HepG2 (cell line): ENCODE results near the gene HES7. TPM values are rescaled to one million over a fixed set of nuclear protein-coding genes. Genes with fewer than 3 reads are reported as not detected.

ENCODE experiments used
- CCDC6 ChIP-seq: sonication (generic); formaldehyde crosslinking; IDR thresholded peaks from 2 replicates; pipeline ENCODE4 v1.8.1; 2022; ENCODE audit warnings: mild to moderate bottlenecking, missing genetic modification reagents, moderate library complexity
- DNMT1 ChIP-seq: sonication (generic); formaldehyde crosslinking; IDR thresholded peaks from 2 replicates; pipeline ENCODE4 v1.5.1; 2020; ENCODE audit warnings: mild to moderate bottlenecking, missing genetic modification reagents
- KAT8 ChIP-seq: IDR thresholded peaks from 2 replicates; pipeline ENCODE4 v1.6.1; 2016; ENCODE audit warnings: missing genetic modification reagents, missing compliant biosample characterization
- MLLT10 ChIP-seq: sonication (generic); formaldehyde crosslinking; IDR thresholded peaks from 2 replicates; pipeline ENCODE4 v1.4.0; 2020; ENCODE audit warnings: missing genetic modification reagents
- NAIF1 ChIP-seq: sonication (generic); formaldehyde crosslinking; IDR thresholded peaks from 2 replicates; pipeline ENCODE4 v1.5.0; 2020; ENCODE audit warnings: mild to moderate bottlenecking, missing genetic modification reagents, borderline replicate concordance
- NFE2 ChIP-seq: sonication (generic); formaldehyde crosslinking; IDR thresholded peaks from 2 replicates; pipeline ENCODE4 v1.4.0; 2020; ENCODE audit warnings: missing genetic modification reagents
- NFE2L2 ChIP-seq: fragments of 150-350 bp; IDR thresholded peaks from 2 replicates; pipeline ENCODE4 v1.6.1; 2014; ENCODE audit warnings: low read length
- NFYB ChIP-seq: sonication (generic); formaldehyde crosslinking; IDR thresholded peaks from 2 replicates; pipeline ENCODE4 v1.4.0; 2020; ENCODE audit warnings: missing genetic modification reagents
- PHF8 ChIP-seq: sonication (generic); formaldehyde crosslinking; IDR thresholded peaks from 2 replicates; pipeline ENCODE4 v1.5.0; 2020; ENCODE audit warnings: missing genetic modification reagents
- POLR2G ChIP-seq: fragments of 200-400 bp; formaldehyde crosslinking; IDR thresholded peaks from 2 replicates; pipeline ENCODE4 v1.6.1; 2018; ENCODE audit warnings: mild to moderate bottlenecking, low read depth, low read length, moderate library complexity
- REPIN1 ChIP-seq: sonication (generic); formaldehyde crosslinking; IDR thresholded peaks from 2 replicates; pipeline ENCODE4 v1.8.0; 2022; ENCODE audit warnings: missing genetic modification reagents, low read depth, mild to moderate bottlenecking, borderline replicate concordance
- SMC3 ChIP-seq: IDR thresholded peaks from 2 replicates; pipeline ENCODE4 v1.6.1; 2011; ENCODE audit warnings: low read length, improper control_type of control experiment
- SMYD3 ChIP-seq: sonication (generic); formaldehyde crosslinking; IDR thresholded peaks from 2 replicates; pipeline ENCODE4 v1.8.1; 2023; ENCODE audit warnings: mild to moderate bottlenecking, missing genetic modification reagents
- SNRNP70 ChIP-seq: fragments of 200-400 bp; formaldehyde crosslinking; IDR thresholded peaks from 2 replicates; pipeline ENCODE4 v1.6.1; 2017; ENCODE audit warnings: mild to moderate bottlenecking, low read depth, low read length, moderate library complexity
- TSC22D2 ChIP-seq: sonication (generic); formaldehyde crosslinking; IDR thresholded peaks from 2 replicates; pipeline ENCODE4 v1.5.1; 2020; ENCODE audit warnings: missing genetic modification reagents, mild to moderate bottlenecking, borderline replicate concordance
- ZFP36L2 ChIP-seq: sonication (generic); formaldehyde crosslinking; IDR thresholded peaks from 2 replicates; pipeline ENCODE4 v1.4.0; 2020; ENCODE audit warnings: missing genetic modification reagents
- ZFP41 ChIP-seq: sonication (generic); formaldehyde crosslinking; IDR thresholded peaks from 2 replicates; pipeline ENCODE4 v1.4.0; 2020; ENCODE audit warnings: mild to moderate bottlenecking, missing genetic modification reagents, borderline replicate concordance
- ZNF124 ChIP-seq: sonication (generic); formaldehyde crosslinking; IDR thresholded peaks from 2 replicates; pipeline ENCODE4 v1.4.0; 2020; ENCODE audit warnings: missing genetic modification reagents
- ZNF354B ChIP-seq: sonication (generic); formaldehyde crosslinking; IDR thresholded peaks from 2 replicates; pipeline ENCODE4 v1.8.0; 2022; ENCODE audit warnings: mild to moderate bottlenecking, missing genetic modification reagents
- ZNF431 ChIP-seq: sonication (generic); formaldehyde crosslinking; IDR thresholded peaks from 2 replicates; pipeline ENCODE4 v1.9.0; 2022; ENCODE audit warnings: missing genetic modification reagents, low read depth, mild to moderate bottlenecking, borderline replicate concordance
- ZNF460 ChIP-seq: sonication (generic); formaldehyde crosslinking; IDR thresholded peaks from 2 replicates; pipeline ENCODE4 v1.5.1; 2020; ENCODE audit warnings: missing genetic modification reagents, mild to moderate bottlenecking, borderline replicate concordance
- ZSCAN9 ChIP-seq: IDR thresholded peaks from 2 replicates; pipeline ENCODE4 v1.6.1; 2016; ENCODE audit warnings: borderline replicate concordance
- polyA plus RNA-seq, 8 experiments: library from polyadenylated mRNA; depleted of rRNA in 3 of 8; stranded (reverse) in 7 of 8; unstranded in 1 of 8; fragments of >200 nt; fragmentation: Illumina TruSeq in 4 of 8; extraction: Trizol in 4 of 8; gene quantifications; 2 replicates each; pipeline versions ENCODE4 v1.2.1 to v1.2.3, GENCODE V29; 2011 to 2016; ENCODE audit warnings: low read depth in 4 of 8, missing spikeins in 1 of 8, mixed read lengths in 1 of 8; ENCODE audit not compliant: insufficient read depth in 1 of 8
- total RNA-seq, 5 experiments: library from RNA; depleted of rRNA; stranded (reverse); fragments of >200 nt; fragmentation: Illumina TruSeq; extraction: Trizol; gene quantifications; 2 replicates each; pipeline ENCODE4 v1.2.3, GENCODE V29; 2016; ENCODE audit warnings: low read depth in 1 of 5
- TF ChIP-seq, protein P1 (sequence below): sonication (generic); formaldehyde crosslinking; IDR thresholded peaks from 2 replicates; pipeline ENCODE4 v1.8.0; 2022; ENCODE audit warnings: missing genetic modification reagents, mild to moderate bottlenecking, borderline replicate concordance
- TF ChIP-seq, protein P2 (sequence below): sonication (generic); formaldehyde crosslinking; IDR thresholded peaks from 2 replicates; pipeline ENCODE4 v1.4.0; 2020; ENCODE audit warnings: low read depth, mild to moderate bottlenecking, missing genetic modification reagents
- TF ChIP-seq, protein P3 (sequence below): sonication (generic); formaldehyde crosslinking; conservative IDR thresholded peaks from 2 replicates; pipeline ENCODE4 v1.4.0; 2020; ENCODE audit warnings: mild to moderate bottlenecking, missing genetic modification reagents, moderate library complexity
- TF ChIP-seq, protein P4 (sequence below): sonication (generic); formaldehyde crosslinking; IDR thresholded peaks from 2 replicates; pipeline ENCODE4 v1.5.0; 2020; ENCODE audit warnings: missing genetic modification reagents

The HES7 gene
- total and polyA plus RNA-seq, 2 of the 13 experiments (the other 11 are each of a cell fraction or from before 2014, with no cell fraction given) = not detected

DNA sequence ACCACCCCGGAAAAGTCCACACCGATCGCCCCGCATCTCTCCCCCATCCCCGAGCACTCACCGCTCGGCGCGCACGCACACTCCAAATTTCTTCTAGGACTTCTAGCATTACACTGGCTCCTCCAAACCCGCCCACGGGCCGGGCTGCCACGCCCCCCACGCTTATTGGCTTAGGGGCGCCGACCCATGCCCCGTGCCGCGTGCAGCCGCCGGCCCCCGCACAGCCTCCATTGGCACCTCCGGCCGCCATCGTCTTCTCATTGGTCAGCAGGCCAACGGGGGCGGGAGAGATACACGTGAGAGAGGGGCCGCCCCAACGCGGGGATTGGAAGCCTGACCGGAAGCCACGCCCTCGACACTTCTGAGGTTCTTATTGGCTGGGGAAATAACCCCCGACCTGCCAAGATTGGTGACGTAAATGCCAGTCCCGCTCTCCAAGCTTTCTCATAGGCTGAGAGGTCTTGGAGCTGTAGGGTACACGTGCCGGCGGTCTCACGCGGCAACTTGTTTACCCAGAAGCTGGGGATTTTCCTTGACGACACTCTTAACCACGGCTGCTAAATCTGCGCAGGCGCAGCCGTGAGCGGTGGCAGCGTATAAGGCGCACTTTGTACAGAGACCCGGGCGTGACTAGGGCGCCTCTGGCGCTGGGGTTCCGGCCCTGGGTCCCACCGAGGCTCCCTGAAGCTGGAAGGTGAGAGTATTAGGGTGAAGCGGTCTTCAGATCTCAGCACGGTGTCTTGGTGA lies 32.5 kb upstream of the HES7 start (continued):
- no peak for TF ChIP-seq ZNF431
- no peak for TF ChIP-seq ZNF124 (CRISPR knock-in tag)
- TF ChIP-seq DNMT1 (CRISPR knock-in tag) = no peak
- TF ChIP-seq NFE2 (CRISPR knock-in tag) = no peak
- no peak for TF ChIP-seq ZFP36L2 (CRISPR knock-in tag)
- peak; percentile 96 for TF ChIP-seq NFYB
- no peak for TF ChIP-seq SNRNP70
- no peak for TF ChIP-seq ZFP41 (CRISPR knock-in tag)
- no peak for TF ChIP-seq NFE2L2
- TF ChIP-seq, protein P1, sequence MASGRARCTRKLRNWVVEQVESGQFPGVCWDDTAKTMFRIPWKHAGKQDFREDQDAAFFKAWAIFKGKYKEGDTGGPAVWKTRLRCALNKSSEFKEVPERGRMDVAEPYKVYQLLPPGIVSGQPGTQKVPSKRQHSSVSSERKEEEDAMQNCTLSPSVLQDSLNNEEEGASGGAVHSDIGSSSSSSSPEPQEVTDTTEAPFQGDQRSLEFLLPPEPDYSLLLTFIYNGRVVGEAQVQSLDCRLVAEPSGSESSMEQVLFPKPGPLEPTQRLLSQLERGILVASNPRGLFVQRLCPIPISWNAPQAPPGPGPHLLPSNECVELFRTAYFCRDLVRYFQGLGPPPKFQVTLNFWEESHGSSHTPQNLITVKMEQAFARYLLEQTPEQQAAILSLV (CRISPR knock-in tag) = no peak
- 0 out of 2 replicates have a peak, but pooled peaks have one; percentile 32 for TF ChIP-seq KAT8
- TF ChIP-seq POLR2G = peak; percentile 62; the same call in 1 of the 2 replicates
- TF ChIP-seq, protein P2, sequence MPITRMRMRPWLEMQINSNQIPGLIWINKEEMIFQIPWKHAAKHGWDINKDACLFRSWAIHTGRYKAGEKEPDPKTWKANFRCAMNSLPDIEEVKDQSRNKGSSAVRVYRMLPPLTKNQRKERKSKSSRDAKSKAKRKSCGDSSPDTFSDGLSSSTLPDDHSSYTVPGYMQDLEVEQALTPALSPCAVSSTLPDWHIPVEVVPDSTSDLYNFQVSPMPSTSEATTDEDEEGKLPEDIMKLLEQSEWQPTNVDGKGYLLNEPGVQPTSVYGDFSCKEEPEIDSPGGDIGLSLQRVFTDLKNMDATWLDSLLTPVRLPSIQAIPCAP (CRISPR knock-in tag) = no peak
- no peak for TF ChIP-seq SMC3
- TF ChIP-seq, protein P3, sequence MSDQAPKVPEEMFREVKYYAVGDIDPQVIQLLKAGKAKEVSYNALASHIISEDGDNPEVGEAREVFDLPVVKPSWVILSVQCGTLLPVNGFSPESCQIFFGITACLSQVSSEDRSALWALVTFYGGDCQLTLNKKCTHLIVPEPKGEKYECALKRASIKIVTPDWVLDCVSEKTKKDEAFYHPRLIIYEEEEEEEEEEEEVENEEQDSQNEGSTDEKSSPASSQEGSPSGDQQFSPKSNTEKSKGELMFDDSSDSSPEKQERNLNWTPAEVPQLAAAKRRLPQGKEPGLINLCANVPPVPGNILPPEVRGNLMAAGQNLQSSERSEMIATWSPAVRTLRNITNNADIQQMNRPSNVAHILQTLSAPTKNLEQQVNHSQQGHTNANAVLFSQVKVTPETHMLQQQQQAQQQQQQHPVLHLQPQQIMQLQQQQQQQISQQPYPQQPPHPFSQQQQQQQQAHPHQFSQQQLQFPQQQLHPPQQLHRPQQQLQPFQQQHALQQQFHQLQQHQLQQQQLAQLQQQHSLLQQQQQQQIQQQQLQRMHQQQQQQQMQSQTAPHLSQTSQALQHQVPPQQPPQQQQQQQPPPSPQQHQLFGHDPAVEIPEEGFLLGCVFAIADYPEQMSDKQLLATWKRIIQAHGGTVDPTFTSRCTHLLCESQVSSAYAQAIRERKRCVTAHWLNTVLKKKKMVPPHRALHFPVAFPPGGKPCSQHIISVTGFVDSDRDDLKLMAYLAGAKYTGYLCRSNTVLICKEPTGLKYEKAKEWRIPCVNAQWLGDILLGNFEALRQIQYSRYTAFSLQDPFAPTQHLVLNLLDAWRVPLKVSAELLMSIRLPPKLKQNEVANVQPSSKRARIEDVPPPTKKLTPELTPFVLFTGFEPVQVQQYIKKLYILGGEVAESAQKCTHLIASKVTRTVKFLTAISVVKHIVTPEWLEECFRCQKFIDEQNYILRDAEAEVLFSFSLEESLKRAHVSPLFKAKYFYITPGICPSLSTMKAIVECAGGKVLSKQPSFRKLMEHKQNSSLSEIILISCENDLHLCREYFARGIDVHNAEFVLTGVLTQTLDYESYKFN (CRISPR knock-in tag) = peak; percentile 51
- peak; percentile 59; the same call in 1 of the 2 replicates for TF ChIP-seq CCDC6 (CRISPR knock-in tag)
- no peak for TF ChIP-seq ZNF354B (CRISPR knock-in tag)
- TF ChIP-seq, protein P4, sequence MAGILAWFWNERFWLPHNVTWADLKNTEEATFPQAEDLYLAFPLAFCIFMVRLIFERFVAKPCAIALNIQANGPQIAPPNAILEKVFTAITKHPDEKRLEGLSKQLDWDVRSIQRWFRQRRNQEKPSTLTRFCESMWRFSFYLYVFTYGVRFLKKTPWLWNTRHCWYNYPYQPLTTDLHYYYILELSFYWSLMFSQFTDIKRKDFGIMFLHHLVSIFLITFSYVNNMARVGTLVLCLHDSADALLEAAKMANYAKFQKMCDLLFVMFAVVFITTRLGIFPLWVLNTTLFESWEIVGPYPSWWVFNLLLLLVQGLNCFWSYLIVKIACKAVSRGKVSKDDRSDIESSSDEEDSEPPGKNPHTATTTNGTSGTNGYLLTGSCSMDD (CRISPR knock-in tag) = no peak
- no peak for TF ChIP-seq TSC22D2
- no peak for TF ChIP-seq REPIN1 (CRISPR knock-in tag)
- no peak for TF ChIP-seq MLLT10 (CRISPR knock-in tag)
- TF ChIP-seq PHF8 = peak; percentile 51; the same call in 1 of the 2 replicates
- no peak for TF ChIP-seq ZNF460 (CRISPR knock-in tag)
- TF ChIP-seq SMYD3 (CRISPR knock-in tag) = no peak
- TF ChIP-seq NAIF1 (CRISPR knock-in tag) = peak; percentile 84
- no peak for TF ChIP-seq ZSCAN9 (CRISPR knock-in tag)
